ENCODE results near the gene TNFAIP3.

TNFAIP3 gene

GRCh38 chr6:137866200-137866913 lies 702 bp upstream of the TNFAIP3 start:
- peak; percentile 19 for DNase-seq

GRCh38 chr6:137867685-137868509 lies 838 bp downstream of the TNFAIP3 start:
- peak; percentile 33 for DNase-seq

- no peak for DNase-seq
Observed at GRCh38 chr6:137868721-137869548, 1.9 kb downstream of the TNFAIP3 start.

GRCh38 chr6:137869549-137870307 lies 2.7 kb downstream of the TNFAIP3 start:
- DNase-seq = no peak

- no peak for DNase-seq
Observed at GRCh38 chr6:137870308-137870644, 3.2 kb downstream of the TNFAIP3 start.

- DNase-seq = peak; percentile 22
Observed at GRCh38 chr6:137870744-137871247, 3.7 kb downstream of the TNFAIP3 start.

GRCh38 chr6:137871291-137871690 lies 4.2 kb downstream of the TNFAIP3 start:
- DNase-seq = no peak

- no peak for DNase-seq
Observed at GRCh38 chr6:137871831-137872454, 4.9 kb downstream of the TNFAIP3 start.

- no peak for DNase-seq
Observed at GRCh38 chr6:137872581-137873115, 5.6 kb downstream of the TNFAIP3 start.

GRCh38 chr6:137873273-137873762 lies 6.3 kb downstream of the TNFAIP3 start:
- peak; percentile 43 for DNase-seq

GRCh38 chr6:137874204-137875057 lies 7.4 kb downstream of the TNFAIP3 start:
- no peak for DNase-seq

- DNase-seq = no peak
Observed at GRCh38 chr6:137875058-137875520, 8.0 kb downstream of the TNFAIP3 start.

GRCh38 chr6:137875606-137876005 lies 8.5 kb downstream of the TNFAIP3 start:
- no peak for DNase-seq

- no peak for DNase-seq
Observed at GRCh38 chr6:137876547-137876946, 9.5 kb downstream of the TNFAIP3 start.

GRCh38 chr6:137877113-137877512 lies 10.1 kb downstream of the TNFAIP3 start:
- no peak for DNase-seq

- no peak for DNase-seq
Observed at GRCh38 chr6:137877606-137878005, 10.5 kb downstream of the TNFAIP3 start.

GRCh38 chr6:137878029-137878428 lies 11.0 kb downstream of the TNFAIP3 start:
- no peak for DNase-seq

GRCh38 chr6:137878486-137879285 lies 11.6 kb downstream of the TNFAIP3 start:
- DNase-seq = peak; percentile 27

- DNase-seq = no peak
Observed at GRCh38 chr6:137879299-137879698, 12.2 kb downstream of the TNFAIP3 start.
